ENCODE measurements around the gene DEPDC5. TPM values are rescaled to one million over a fixed set of nuclear protein-coding genes. Genes with fewer than 3 reads are reported as not detected.

Gene DEPDC5
- total and polyA plus RNA-seq, 5 experiments from 2014 or later, result 3.9 to 52.4 (median 10.6) TPM

DNA sequence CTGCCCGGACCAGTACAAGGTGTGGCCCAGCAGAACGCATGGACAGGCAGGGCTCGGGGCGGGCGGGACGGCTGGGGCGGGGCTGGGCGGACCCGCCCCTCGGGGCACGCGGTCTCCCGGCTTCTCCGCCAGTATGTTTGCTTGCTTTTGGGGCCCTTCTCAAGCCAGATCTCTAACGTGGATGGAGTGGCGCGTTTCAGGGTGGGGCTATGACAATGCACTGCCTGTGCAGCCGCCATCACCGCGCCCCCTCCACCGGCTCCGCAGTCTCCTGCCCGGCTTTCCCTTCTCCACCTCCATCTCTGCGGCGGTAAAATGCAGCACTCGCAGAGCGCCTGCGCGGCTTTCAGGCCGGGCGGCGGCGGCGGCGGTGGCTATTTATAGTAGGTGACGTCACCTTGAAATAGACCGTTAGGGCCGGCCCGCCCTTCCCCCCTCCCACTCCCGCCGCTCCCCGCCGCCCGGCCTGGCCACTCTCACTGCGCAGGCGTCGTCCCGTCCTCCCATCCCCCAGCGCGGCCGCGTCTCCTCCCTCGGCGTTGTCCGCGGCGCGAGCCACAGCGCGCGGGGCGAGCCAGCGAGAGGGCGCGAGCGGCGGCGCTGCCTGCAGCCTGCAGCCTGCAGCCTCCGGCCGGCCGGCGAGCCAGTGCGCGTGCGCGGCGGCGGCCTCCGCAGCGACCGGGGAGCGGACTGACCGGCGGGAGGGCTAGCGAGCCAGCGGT lies 190.3 kb downstream of the DEPDC5 start, which contains the start of gene YWHAH:
Gene YWHAH (plus strand): TSS at position 558 of the 722 bp plus-strand sequence. CDS start 199 bp downstream, outside the sequence.
- ATAC-seq, result peak; percentile 70 to 74
- peak; percentile 72 to 91 (median 80) for DNase-seq
- Mint-ChIP-seq H3K27ac (peak within 1 kb of the TSS in 9 of 10 donors; percentile 55 to 94 (median 92)), H3K4me1 (peaks cover 7 to 21% (median 18%) of the 10 kb centered on the region in 4 donors), H3K4me3 (peak within 1 kb of the TSS in 9 of 10 donors; percentile 86 to 96 (median 91)), H3K9me3 (no peaks in the 10 kb centered on the region), H3K27me3 (no peaks in the 10 kb centered on the region), H3K36me3 (peaks cover 0 to 6% (median 0%) of the 10 kb centered on the region in 3 donors)
- POLR2A ChIA-PET, result interaction anchor here (0.6 to 1.7 kb wide), 2 partner anchors 12 to 27 kb away, joined by 4 to 5 read pairs; no protein-coding TSS in a partner anchor

GRCh38 chr22:31944700-31945442 lies 191.1 kb downstream of the DEPDC5 start:
- H3K36me3 Mint-ChIP-seq, result peaks cover 0 to 6% (median 0%) of the 10 kb centered on the region in 3 donors
- no peaks in the 10 kb centered on the region for H3K27me3 Mint-ChIP-seq
- H3K4me1 Mint-ChIP-seq, result peaks cover 7 to 21% (median 18%) of the 10 kb centered on the region in 4 donors
- POLR2A ChIA-PET, result interaction anchor here (0.6 to 1.3 kb wide), 2 partner anchors 11 to 192 kb away, joined by 3 read pairs; partner anchors contain the start of gene DEPDC5
- DNase-seq, result peak in 6 of 10 donors; percentile 10 to 64 (median 30)
- H3K9me3 Mint-ChIP-seq, result no peaks in the 10 kb centered on the region
- peak; percentile 44 to 46 for ATAC-seq
- peak overlapping the region in 2 of 10 donors; percentile 59 to 77 for H3K27ac Mint-ChIP-seq
- peak overlapping the region in 7 of 10 donors; percentile 50 to 93 (median 66) for H3K4me3 Mint-ChIP-seq

DNA sequence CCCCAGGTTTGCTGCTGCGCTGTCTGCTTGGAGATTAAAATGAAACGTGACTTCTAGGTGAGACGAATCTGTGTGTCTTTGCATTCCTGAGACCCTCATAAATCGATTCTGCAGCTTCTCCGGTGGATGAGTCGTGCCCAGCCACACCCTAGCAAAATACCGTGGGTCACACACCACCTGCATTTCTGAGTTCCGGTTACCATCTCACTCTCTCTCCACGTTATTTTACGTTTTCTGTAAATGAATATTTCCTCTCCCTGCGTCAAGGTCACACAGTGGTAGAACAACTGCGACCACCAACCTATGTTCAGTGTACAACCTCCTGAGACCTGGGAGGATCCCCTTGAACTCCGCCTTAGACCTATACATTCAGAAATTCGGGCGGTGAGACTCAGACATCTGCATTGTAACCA lies 191.6 kb downstream of the DEPDC5 start:
- Mint-ChIP-seq H3K36me3 (peaks cover 0 to 9% (median 0%) of the 10 kb centered on the region in 3 donors), H3K27me3 (no peaks in the 10 kb centered on the region), H3K9me3 (no peaks in the 10 kb centered on the region), H3K4me3 (no peak overlapping the region), H3K4me1 (peaks cover 7 to 21% (median 18%) of the 10 kb centered on the region in 4 donors), H3K27ac (no peak overlapping the region)
- POLR2A ChIA-PET, result interaction anchor here (1.3 kb wide), 1 partner anchor 192 kb away, joined by 3 read pairs; the partner anchor contains the start of gene DEPDC5
- DNase-seq (peak in 3 of 10 donors; percentile 13 to 65 (median 17)), ATAC-seq (peak in 1 of 2 donors; percentile 4)

DNA sequence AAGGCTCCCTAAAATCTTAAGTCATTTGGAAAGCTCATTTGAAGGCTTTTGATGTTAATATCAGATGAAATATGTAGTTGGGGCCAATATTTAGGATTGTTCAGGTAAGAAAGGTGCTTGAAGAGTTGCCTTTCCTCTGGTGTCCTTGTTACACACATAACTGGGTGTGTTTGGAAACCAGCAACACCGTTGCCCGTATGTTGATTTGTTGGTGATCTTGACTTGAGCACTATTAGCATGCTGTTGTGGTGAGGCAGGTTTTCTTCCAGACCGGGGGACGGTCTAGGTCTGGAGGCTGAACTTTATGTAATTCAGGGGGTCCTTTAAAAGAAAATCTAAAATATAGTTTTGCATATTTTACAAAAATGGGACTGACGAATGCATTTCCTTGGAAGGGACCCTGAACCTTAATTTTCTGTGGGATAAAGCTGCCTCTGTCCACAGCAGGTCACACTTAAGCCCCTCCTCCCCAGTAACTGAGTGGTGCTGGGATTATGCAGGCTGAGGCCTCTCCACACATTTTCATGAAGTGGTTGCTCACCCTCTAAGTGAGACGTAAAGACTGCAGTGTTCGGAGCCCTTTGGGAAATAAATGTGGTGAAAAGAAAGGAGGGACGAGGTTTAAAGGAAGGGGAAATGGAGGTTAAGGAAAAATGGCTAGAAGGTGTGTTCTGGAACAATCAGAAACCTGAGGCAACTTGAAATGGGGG lies 192.3 kb downstream of the DEPDC5 start:
- Mint-ChIP-seq H3K27ac (no peak overlapping the region), H3K4me1 (peaks cover 9 to 24% (median 20%) of the 10 kb centered on the region in 4 donors)
- DNase-seq, result no peak

DNA sequence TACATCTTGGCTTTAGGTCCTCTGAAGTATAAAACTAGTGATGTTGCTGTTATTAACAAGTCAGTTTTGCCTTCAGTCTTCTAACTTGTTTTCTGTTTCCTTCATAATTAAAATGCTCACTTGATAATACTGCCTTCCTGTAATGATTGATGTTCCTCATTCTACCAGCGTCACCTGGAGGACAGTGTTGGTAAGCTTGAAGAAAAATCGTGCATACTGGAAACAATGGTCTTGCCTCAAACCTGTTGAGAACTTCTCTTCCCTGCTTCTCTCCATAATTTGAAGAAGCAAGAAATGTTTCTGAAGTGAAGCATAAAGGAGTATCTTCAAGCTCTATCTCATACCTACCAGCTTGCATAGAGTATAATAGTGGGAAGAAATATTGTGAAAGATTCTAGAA lies 193.5 kb downstream of the DEPDC5 start:
- peak overlapping the region in 5 of 10 donors; percentile 1 to 43 (median 20) for H3K4me3 Mint-ChIP-seq
- H3K9me3 Mint-ChIP-seq, result no peaks in the 10 kb centered on the region
- peak overlapping the region in 8 of 10 donors; percentile 43 to 88 (median 77) for H3K27ac Mint-ChIP-seq
- peaks cover 0 to 9% (median 0%) of the 10 kb centered on the region in 3 donors for H3K36me3 Mint-ChIP-seq
- POLR2A ChIA-PET, result interaction anchor here (0.8 kb wide), 1 partner anchor 285 kb away, joined by 3 read pairs; the partner anchor contains the start of gene PISD
- H3K27me3 Mint-ChIP-seq, result no peaks in the 10 kb centered on the region
- H3K4me1 Mint-ChIP-seq, result peaks cover 12 to 30% (median 28%) of the 10 kb centered on the region in 4 donors
- ATAC-seq, result peak; percentile 33 to 51
- DNase-seq, result peak in 6 of 10 donors; percentile 11 to 59 (median 44)

More for the DNA sequence above, 192.3 kb downstream of the DEPDC5 start:
- POLR2A ChIA-PET, result interaction anchor here (1.3 kb wide), 1 partner anchor 193 kb away, joined by 3 read pairs; the partner anchor contains the start of gene DEPDC5
- Mint-ChIP-seq H3K27me3 (no peaks in the 10 kb centered on the region), H3K4me3 (no peak overlapping the region), H3K9me3 (no peaks in the 10 kb centered on the region), H3K36me3 (peaks cover 0 to 9% (median 0%) of the 10 kb centered on the region in 3 donors)
- ATAC-seq, result no peak

DNA sequence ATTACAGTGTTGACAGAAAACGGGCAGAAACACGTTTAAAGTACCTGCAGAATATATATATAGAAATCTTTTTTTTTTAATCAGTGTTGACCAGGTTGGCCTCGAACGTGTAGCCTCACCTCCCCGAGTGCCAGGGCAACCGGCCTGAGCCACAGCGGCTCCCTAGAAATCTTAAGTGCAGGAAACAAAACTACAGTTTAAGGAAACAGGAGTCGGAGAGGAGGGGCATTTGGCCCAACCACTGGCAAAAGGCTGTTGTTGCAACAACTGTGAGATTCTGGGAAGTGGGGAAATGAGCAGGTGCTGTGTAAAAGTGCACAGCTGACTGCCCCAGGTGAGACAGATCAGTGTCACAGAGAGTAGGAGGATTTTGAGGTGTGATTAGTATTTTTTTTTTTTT lies 194.2 kb downstream of the DEPDC5 start:
- DNase-seq (no peak), ATAC-seq (no peak)
- Mint-ChIP-seq H3K9me3 (no peaks in the 10 kb centered on the region), H3K36me3 (peaks cover 0 to 9% (median 0%) of the 10 kb centered on the region in 3 donors), H3K4me3 (no peak overlapping the region), H3K27ac (no peak overlapping the region), H3K27me3 (no peaks in the 10 kb centered on the region), H3K4me1 (peaks cover 12 to 34% (median 29%) of the 10 kb centered on the region in 4 donors)
- POLR2A ChIA-PET, result interaction anchor here (0.8 to 1.3 kb wide), 2 partner anchors 285 to 286 kb away, joined by 3 read pairs; partner anchors contain the start of gene PISD

DNA sequence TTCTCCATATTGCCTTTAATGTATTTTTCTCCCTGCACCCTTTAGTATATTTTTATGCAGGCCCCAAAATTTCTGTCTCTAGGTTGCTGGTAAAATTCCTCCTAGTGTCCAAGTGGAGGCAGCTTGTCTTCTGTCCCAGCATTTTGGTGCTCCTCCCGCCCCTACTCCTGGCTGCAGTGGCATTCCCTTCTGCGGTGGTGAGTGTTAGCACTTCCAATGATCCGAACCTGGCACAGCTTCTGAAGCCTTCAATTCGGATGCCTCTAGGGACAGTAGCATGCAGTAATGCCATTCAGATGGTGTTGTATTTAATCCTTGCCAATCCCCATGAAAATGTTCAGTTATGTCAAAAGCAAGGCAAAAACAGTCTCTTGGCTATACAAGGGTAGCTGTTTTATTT lies 196.4 kb downstream of the DEPDC5 start:
- Mint-ChIP-seq H3K4me3 (no peak overlapping the region), H3K9me3 (no peaks in the 10 kb centered on the region), H3K4me1 (peaks cover 24 to 49% (median 45%) of the 10 kb centered on the region in 4 donors), H3K27me3 (no peaks in the 10 kb centered on the region), H3K36me3 (peaks cover 0 to 9% (median 0%) of the 10 kb centered on the region in 3 donors), H3K27ac (no peak overlapping the region)
- POLR2A ChIA-PET, result interaction anchor here (0.6 kb wide), 1 partner anchor 198 kb away, joined by 4 read pairs; no protein-coding TSS in a partner anchor
- DNase-seq (no peak), ATAC-seq (no peak)

DNA sequence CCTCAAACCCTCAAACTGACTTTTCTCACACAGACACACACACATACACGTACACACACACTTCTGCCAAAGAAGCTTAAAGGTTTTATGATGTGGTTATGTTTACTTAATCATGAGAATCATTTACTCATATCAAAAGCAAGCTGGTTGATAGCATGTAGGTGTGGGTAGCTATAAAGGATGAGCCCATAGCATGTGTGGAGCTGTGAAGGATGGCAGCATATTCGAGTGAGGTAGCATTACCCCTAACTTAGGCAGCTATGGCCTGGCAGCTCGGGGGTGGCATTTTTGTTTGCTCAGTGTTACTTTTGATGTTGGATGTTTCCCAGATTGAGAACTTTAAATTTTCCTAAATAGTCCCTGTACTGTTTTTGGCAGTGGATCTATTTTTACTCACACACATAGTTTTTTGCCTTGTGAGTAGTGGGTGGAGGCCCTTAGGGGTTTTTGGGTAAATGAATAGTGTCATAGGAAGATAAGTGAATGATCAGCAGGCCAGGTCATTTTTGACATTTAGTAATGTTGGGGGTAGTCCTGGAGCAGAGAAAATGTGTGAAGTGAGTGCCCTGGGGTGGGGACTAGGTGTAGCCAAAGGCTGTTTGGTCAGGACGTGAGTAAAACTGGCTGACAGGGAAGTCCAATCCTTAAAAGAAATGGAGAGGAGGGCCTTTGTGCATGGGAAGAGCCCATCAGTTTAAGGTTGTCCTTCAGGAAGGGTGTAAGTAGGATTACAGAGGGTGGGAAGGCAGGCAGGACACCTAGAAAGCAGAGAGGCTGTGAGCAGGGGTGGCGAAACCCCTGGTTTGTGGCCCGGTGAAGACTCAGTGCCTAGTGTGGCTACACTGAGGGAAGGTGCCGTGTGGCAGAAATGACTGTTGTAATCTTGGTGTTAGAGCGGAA lies 197.6 kb downstream of the DEPDC5 start:
- DNase-seq (no peak), ATAC-seq (no peak)
- Mint-ChIP-seq H3K36me3 (peaks cover 0 to 9% (median 0%) of the 10 kb centered on the region in 3 donors), H3K27ac (peak overlapping the region in 6 of 10 donors; percentile 7 to 74 (median 40)), H3K4me1 (peaks cover 32 to 59% (median 55%) of the 10 kb centered on the region in 4 donors), H3K4me3 (no peak overlapping the region), H3K9me3 (no peaks in the 10 kb centered on the region), H3K27me3 (no peaks in the 10 kb centered on the region)
- POLR2A ChIA-PET, result no interaction called here

GRCh38 chr22:31952094-31952401 lies 198.2 kb downstream of the DEPDC5 start:
- Mint-ChIP-seq H3K27me3 (no peaks in the 10 kb centered on the region), H3K9me3 (no peaks in the 10 kb centered on the region), H3K4me3 (no peak overlapping the region), H3K4me1 (peaks cover 36 to 63% (median 59%) of the 10 kb centered on the region in 4 donors), H3K27ac (peak overlapping the region in 3 of 10 donors; percentile 5 to 74 (median 7)), H3K36me3 (peaks cover 0 to 9% (median 2%) of the 10 kb centered on the region in 3 donors)
- DNase-seq, result no peak
- ATAC-seq, result no peak
- POLR2A ChIA-PET, result no interaction called here

- Mint-ChIP-seq H3K4me3 (no peak overlapping the region), H3K36me3 (peaks cover 0 to 7% (median 2%) of the 10 kb centered on the region in 3 donors), H3K27ac (peak overlapping the region in 1 of 10 donors; percentile 74), H3K9me3 (no peaks in the 10 kb centered on the region), H3K4me1 (peaks cover 33 to 63% (median 59%) of the 10 kb centered on the region in 4 donors), H3K27me3 (no peaks in the 10 kb centered on the region)
- no peak for ATAC-seq
- no peak for DNase-seq
- POLR2A ChIA-PET, result no interaction called here
Observed at GRCh38 chr22:31952472-31952871, 198.7 kb downstream of the DEPDC5 start.

- H3K4me1 Mint-ChIP-seq, result peaks cover 33 to 69% (median 64%) of the 10 kb centered on the region in 4 donors
- no peak for DNase-seq
- no peak for ATAC-seq
- H3K27ac Mint-ChIP-seq, result peak overlapping the region in 6 of 10 donors; percentile 7 to 84 (median 36)
- peak overlapping the region in 2 of 10 donors; percentile 7 to 39 for H3K4me3 Mint-ChIP-seq
- POLR2A ChIA-PET, result no interaction called here
- peaks cover 0 to 3% (median 2%) of the 10 kb centered on the region in 3 donors for H3K36me3 Mint-ChIP-seq
- H3K27me3 Mint-ChIP-seq, result no peaks in the 10 kb centered on the region
- H3K9me3 Mint-ChIP-seq, result no peaks in the 10 kb centered on the region
Observed at GRCh38 chr22:31953261-31953660, 199.4 kb downstream of the DEPDC5 start.

All from naive thymus-derived CD8-positive, alpha-beta T cell (primary cell).